Metanephros (tissue), 1 donor: ENCODE results near the gene KCNJ16. TPM values are rescaled to one million over a fixed set of nuclear protein-coding genes. Genes with fewer than 3 reads are reported as not detected.

ENCODE experiments used
- total RNA-seq: library from RNA; depleted of rRNA; stranded (reverse); fragments of >200 nt; gene quantifications from one replicate; pipeline ENCODE4 v1.2.3, GENCODE V29; 2014

The KCNJ16 gene
- total RNA-seq = 124 TPM

DNA sequence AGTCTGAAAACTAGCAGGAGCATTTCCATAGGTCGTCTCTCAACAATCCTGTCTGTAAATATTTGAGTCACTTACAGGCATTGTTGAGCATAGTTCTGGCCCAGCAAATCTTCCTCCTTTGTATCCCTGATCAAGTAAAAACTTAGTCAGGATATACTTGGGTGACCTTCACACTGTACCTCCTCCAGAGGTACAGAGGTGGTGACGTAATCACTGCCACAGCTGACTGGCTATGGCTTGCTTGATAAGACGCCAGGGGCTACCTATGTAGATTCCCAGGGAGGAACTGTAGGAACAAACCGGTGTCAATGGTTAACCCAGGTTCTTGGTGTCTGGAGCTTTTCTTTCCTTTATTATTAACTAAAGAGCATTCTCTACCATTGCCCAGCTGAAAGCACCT lies at the start of gene KCNJ16:
TSS of gene KCNJ16 (plus strand) at position 270 of the 400 bp plus-strand sequence. CDS start 56,863 bp downstream, outside the sequence.

GRCh38 chr17:70168977-70169708 lies 94.1 kb downstream of the KCNJ16 start, which contains the start of gene KCNJ2:
Gene KCNJ2, plus strand, starts transcription at chr17:70169532. Its CDS starts 5,508 bp downstream, at chr17:70175040.

Other genes with a start within 250 kb of the KCNJ16 start
- gene KCNJ2, start 94.3 kb downstream of the KCNJ16 start, total RNA-seq = 12.1 TPM